Tongue (tissue), 2 donors: ENCODE data around the gene ADAP2. TPM values are rescaled to one million over a fixed set of nuclear protein-coding genes. Genes with fewer than 3 reads are reported as not detected.
"Not testable (repeated sequence)": the region's sequence is repeated elsewhere in the genome, so short reads cannot be mapped to it uniquely, and the experiment has no call there.

Experiments used
- DNase-seq: peaks from one replicate; pipeline ENCODE4 v3.0.0-alpha.2; 2015
- total RNA-seq: library from RNA; depleted of rRNA; stranded (reverse); fragments of >200 nt; gene quantifications from one replicate; pipeline ENCODE4 v1.2.3, GENCODE V29; 2014

ADAP2 gene
- total RNA-seq, 1 donor from 2014 or later: 5.5 TPM

GRCh38 chr17:30970831-30971567, 49.3 kb downstream of the ADAP2 start, which contains the start of gene RNF135:
Gene RNF135 (plus strand): TSS chr17:30971039. CDS start chr17:30971074, 35 bp downstream.
- peak; percentile 92 for DNase-seq

GRCh38 chr17:30975042-30975820, 53.5 kb downstream of the ADAP2 start:
- no peak for DNase-seq

- not testable (repeated sequence) for DNase-seq
These were observed 58.2 kb downstream of the ADAP2 start for GRCh38 chr17:30979919-30980318.

GRCh38 chr17:30981531-30982519, 60.1 kb downstream of the ADAP2 start:
- DNase-seq: no peak

GRCh38 chr17:30982855-30983254, 61.1 kb downstream of the ADAP2 start:
- no peak for DNase-seq

- DNase-seq: no peak
These were observed 68.7 kb downstream of the ADAP2 start for GRCh38 chr17:30990458-30990857.

DNA sequence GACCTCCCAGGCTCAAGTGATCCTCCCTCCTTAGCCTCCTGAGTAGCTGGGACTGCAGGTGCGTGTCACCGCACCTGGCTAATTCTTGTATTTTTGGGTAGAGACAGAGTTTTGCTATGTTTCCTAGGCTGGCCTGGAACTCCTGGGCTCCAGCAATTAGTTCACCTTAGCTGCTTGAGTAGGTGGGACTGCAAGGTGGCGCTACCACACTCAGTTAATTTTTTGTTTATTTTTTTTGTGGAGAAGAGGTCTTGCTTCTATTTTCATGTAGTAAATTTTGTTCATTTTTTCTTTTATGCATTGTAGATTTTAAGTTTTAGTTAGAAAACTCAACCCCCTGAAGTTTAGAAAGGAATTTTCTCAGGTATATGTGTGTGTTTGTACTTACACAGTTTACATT, 70.8 kb downstream of the ADAP2 start:
- no peak for DNase-seq

GRCh38 chr17:30995347-30995746, 73.6 kb downstream of the ADAP2 start:
- no peak for DNase-seq

DNA sequence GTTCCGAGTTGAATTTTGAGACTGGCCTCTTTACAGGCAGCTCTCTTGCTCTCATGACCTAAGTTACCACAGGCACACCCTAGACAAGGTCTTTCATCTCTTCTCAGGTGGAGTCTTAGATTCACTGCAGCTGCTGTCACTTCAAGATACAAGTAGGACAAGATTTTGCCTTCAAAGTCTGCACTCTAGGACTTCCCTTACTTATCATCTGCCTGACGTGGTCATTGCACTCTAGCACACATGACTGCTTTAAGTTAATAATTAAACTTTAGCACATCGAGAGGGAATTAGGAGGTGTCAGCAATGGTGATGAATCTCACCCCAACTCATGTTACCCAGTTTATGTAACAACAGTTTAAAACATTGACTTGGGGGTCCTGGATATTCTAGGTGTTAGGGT, 74.7 kb downstream of the ADAP2 start:
- DNase-seq: no peak

DNA sequence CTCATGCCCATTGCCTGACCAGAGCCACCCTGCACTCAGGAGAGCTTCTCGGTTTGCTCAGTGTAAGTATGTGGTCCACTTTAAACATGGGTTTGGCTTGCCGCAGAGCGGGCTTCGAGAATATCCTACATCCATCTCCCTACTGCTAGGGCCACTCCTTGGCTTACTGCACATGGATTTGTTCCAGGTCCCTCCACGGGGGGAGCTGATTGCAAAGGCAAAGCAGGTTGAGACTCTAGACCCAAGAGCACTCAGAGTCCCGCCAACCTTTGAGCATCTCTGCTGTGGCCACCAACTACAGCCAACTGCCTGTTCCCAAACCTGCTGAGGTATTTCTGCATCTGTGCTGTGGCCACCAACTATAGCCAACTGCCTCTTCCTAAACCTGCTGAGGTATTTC, 75.5 kb downstream of the ADAP2 start:
- DNase-seq: no peak

- DNase-seq: no peak
These were observed 76.1 kb downstream of the ADAP2 start for GRCh38 chr17:30997842-30998241.

GRCh38 chr17:31002047-31002446, 80.3 kb downstream of the ADAP2 start:
- no peak for DNase-seq

- no peak for DNase-seq
These were observed 81.6 kb downstream of the ADAP2 start for GRCh38 chr17:31003225-31003866.

GRCh38 chr17:31004160-31004559, 82.4 kb downstream of the ADAP2 start:
- no peak for DNase-seq

DNA sequence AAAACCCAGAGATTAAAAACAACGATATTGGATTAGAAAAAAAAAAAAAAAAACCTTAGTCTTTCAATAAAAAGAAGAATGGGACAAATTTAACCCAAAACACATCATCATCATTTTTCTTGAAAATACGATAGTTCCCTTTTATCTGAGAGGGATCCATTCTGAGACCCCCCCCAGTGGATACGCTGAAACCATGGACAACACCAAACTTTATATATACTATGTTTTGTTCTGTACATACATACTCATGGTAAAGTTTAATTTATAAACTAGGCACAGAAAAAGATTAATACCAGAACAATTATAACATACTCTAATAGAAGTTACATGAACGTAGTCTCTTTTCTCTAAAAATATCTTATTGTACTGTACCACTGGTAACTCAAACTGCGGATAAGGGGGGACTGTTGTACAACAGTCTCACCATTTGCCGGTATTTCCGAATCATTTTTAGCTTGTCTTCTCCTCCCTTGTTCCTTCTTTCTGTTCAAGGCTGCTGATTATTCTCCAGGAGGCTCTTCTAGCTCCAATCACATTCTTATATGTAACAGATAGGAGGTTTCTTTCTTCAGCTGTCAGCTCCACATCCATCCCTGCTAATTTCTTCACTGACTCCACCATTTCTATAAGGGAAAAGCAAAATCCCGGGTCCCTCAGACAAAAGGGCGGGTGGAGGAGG, 86.1 kb downstream of the ADAP2 start:
- DNase-seq: no peak

DNA sequence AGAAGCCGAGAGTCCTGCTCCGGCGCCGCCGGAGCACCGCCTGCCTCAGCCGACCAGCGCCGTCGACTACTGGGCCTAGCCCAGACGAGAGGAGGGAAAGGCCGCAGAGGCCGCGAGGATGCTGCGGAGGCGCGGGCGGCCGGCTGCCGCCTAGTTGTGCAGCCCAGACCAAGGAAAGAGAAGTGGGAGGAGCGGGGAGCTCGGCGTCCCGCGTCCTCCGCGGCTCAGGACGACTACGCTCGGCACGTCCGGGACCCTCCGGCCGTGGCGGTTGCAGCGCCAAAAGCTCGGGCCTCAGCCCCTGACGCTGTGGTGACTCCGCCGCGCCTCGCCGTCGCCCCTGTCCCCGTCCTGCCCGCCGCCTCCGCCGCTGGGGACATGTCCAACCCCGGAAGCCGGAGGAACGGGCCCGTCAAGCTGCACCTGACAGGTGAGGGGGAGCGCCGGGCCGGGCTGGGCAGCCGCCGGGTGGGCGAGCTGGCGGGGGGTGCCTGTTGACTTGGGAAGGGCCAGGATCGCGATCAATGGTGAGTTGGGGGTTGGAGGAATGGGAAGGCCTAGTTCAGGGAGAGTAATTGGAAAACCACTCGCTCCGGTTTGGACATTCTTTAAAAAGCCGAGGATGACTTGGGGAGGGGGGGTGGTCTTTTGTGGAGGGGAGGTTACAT, 86.8 kb downstream of the ADAP2 start:
- peak; percentile 67 for DNase-seq
